Measurements from ENCODE around the gene HOXD10. TPM values are rescaled to one million over a fixed set of nuclear protein-coding genes. Genes with fewer than 3 reads are reported as not detected.
A peak's percentile ranks its signal among the peaks of the same experiment; 100 is the strongest.

The HOXD10 gene
- total and polyA plus RNA-seq, 2 of the 13 experiments (the other 11 are each of a cell fraction or from before 2014, with no cell fraction given): not detected

DNA sequence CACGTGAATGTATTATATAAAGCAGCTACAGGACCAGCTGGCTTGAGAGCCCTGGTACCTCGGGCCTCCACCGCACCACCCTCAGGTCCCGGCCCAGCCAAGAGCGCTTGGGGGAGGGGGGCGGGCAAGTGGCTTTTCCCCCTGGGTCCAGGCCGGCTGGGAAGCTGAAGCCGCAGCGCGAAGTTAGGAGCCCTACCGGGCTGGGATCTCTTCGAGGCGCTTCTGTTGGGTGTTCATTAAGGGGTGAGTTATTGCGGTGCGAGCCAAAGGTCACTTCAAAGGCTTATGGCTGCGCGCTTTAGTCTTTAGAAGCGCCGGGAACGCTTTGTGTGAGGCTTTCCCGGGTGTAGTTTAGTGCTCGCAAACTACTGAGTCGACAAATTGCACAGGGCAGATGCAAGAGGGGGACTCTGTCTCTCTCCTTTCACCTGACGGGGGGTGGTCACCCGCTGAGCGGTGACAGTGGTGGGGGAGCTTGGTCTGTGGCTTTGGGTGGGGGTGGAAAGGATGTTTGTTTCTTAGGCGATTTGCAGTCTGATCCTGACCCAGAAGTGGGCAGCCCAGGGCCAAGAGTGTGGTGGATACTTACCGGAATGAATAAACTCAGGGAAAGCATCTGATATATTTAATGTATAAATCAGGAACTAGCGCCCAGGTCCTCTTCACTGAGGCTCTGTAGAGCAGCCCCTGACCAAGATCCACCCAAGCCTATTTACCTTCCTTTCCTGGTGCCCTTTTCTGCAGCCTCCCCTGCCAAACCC lies 46.5 kb downstream of the HOXD10 start:
- POLR2A ChIA-PET: no interaction called here
- TF ChIP-seq ZBTB20 (CRISPR knock-in tag; IDR thresholded peaks at IDR 0.05; ENCODE audit: borderline replicate concordance, low read depth): no peak
- peak; percentile 35 to 48; a peak in 2 of 4 replicates for TF ChIP-seq MAFK (conservative IDR thresholded peaks at IDR 0.05 in 1 of 2, IDR thresholded peaks at IDR 0.05 in 1 of 2; ENCODE audit: low read length in 2 of 2)
- TF ChIP-seq ELF4 (CRISPR knock-in tag; IDR thresholded peaks at IDR 0.05; ENCODE audit: borderline replicate concordance): no peak
- no peak for TF ChIP-seq MLLT10 (CRISPR knock-in tag; IDR thresholded peaks at IDR 0.05)
- TF ChIP-seq HNRNPLL (IDR thresholded peaks at IDR 0.05; ENCODE audit: low read depth, low read length, poor library complexity, severe bottlenecking): peak; percentile 33
- no peak for TF ChIP-seq ZNF234 (CRISPR knock-in tag; conservative IDR thresholded peaks at IDR 0.05)
- no peak for TF ChIP-seq ZNF556 (CRISPR knock-in tag; IDR thresholded peaks at IDR 0.05; ENCODE audit: borderline replicate concordance)
- no peak for TF ChIP-seq ZFP37 (CRISPR knock-in tag; IDR thresholded peaks at IDR 0.05; ENCODE audit: borderline replicate concordance)
- TF ChIP-seq PRDM4 (CRISPR knock-in tag; IDR thresholded peaks at IDR 0.05; ENCODE audit: borderline replicate concordance): no peak
- no peak for TF ChIP-seq NFIB (CRISPR knock-in tag; IDR thresholded peaks at IDR 0.05; ENCODE audit: borderline replicate concordance)
- TF ChIP-seq HMGA1 (CRISPR knock-in tag; conservative IDR thresholded peaks at IDR 0.05): no peak
- no peak for TF ChIP-seq ETV5 (CRISPR knock-in tag; IDR thresholded peaks at IDR 0.05; ENCODE audit: borderline replicate concordance)
- TF ChIP-seq ZFP41 (CRISPR knock-in tag; IDR thresholded peaks at IDR 0.05; ENCODE audit: borderline replicate concordance): no peak
- peak; percentile 38; the same call in 1 of the 2 replicates for TF ChIP-seq MAFF (IDR thresholded peaks at IDR 0.05; ENCODE audit: low read depth, low read length)
- TF ChIP-seq ZNF3 (CRISPR knock-in tag; IDR thresholded peaks at IDR 0.05): no peak
- no peak for TF ChIP-seq TARDBP (CRISPR knock-in tag; IDR thresholded peaks at IDR 0.05)
- TF ChIP-seq SCMH1 (CRISPR knock-in tag; IDR thresholded peaks at IDR 0.05; ENCODE audit: borderline replicate concordance): no peak
- TF ChIP-seq CC2D1A (CRISPR knock-in tag; IDR thresholded peaks at IDR 0.05): no peak
- TF ChIP-seq SMAD9 (CRISPR knock-in tag; IDR thresholded peaks at IDR 0.05): no peak
- no peaks in the 10 kb centered on the region for H3K9me3 ChIP-seq (ENCODE audit: low read length)

More for the DNA sequence above, 46.5 kb downstream of the HOXD10 start:
- peaks cover 38% of the 10 kb centered on the region for H3K4me1 ChIP-seq (ENCODE audit: insufficient read depth, low read length)
- CTCF ChIA-PET (ENCODE audit: low intra/inter-chr PET ratio, low total read pairs): no interaction called here
- FAIRE-seq (no peak), ATAC-seq (no peak; the same call in 2 of the 3 replicates), DNase-seq (ENCODE audit: low spot score) (no peak)
- no peaks in the 10 kb centered on the region for H3K79me2 ChIP-seq (ENCODE audit: insufficient read depth, low read length)
- peaks cover 17 to 97% of the 10 kb centered on the region in 2 experiments for H3K27me3 ChIP-seq (ENCODE audit: control insufficient read depth in 1 of 2, insufficient read depth in 2 of 2, low read length in 2 of 2)
- in situ Hi-C loops (cut with HindIII; ENCODE audit: extremely low pct_ligation_motif_present, low pct_unique_long_range_greater_than_20kb): no loop called here
- H3K36me3 ChIP-seq (replicated peaks in 1 of 2; ENCODE audit: control insufficient read depth in 1 of 2, insufficient read depth in 2 of 2, low read length in 2 of 2): no peaks in the 10 kb centered on the region
- intact Hi-C loops (cut with micrococcal nuclease; ENCODE audit: unreplicated experiment): no loop called here
- H2AFZ ChIP-seq (ENCODE audit: low read length): no peak overlapping the region
- BruUV-seq (replicated peaks): no TSS peak
- WGBS (ENCODE audit: low lambda C conversion rate): 34% methylated on average over 22 of the region's 29 CpGs
- no peaks in the 10 kb centered on the region for H4K20me1 ChIP-seq (ENCODE audit: insufficient read depth, low read length)
- no peak overlapping the region for H3K9ac ChIP-seq (ENCODE audit: insufficient read depth, low read depth, low read length)
- no peak overlapping the region for H3K4me3 ChIP-seq (replicated peaks in 1 of 3; ENCODE audit: insufficient read depth in 1 of 3, low read depth in 2 of 3, low read length in 3 of 3)
- H3K4me2 ChIP-seq (ENCODE audit: low read depth, low read length): no peak overlapping the region
- H3K27ac ChIP-seq (ENCODE audit: extremely low read length, insufficient read depth, low read length): no peak overlapping the region

Measured in HepG2 (cell line).